Stimulated activated CD4-positive, alpha-beta T cell treated with anti-CD3 and anti-CD28 coated beads, Interleukin-12 subunit alpha, Interleukin-12 subunit beta, amount 100 ng/mL, for 48 hours (primary cell): ENCODE results near the gene RABGEF1.
"Not testable (repeated sequence)": the region's sequence is repeated elsewhere in the genome, so short reads cannot be mapped to it uniquely, and the experiment has no call there.

Experiments used
- DNase-seq, 3 donors: peaks; one replicate each; pipeline ENCODE4 v3.0.0-alpha.2; 2020; ENCODE audit warnings: low read depth in 2 of 3, low spot score in 1 of 3

RABGEF1 gene

DNA sequence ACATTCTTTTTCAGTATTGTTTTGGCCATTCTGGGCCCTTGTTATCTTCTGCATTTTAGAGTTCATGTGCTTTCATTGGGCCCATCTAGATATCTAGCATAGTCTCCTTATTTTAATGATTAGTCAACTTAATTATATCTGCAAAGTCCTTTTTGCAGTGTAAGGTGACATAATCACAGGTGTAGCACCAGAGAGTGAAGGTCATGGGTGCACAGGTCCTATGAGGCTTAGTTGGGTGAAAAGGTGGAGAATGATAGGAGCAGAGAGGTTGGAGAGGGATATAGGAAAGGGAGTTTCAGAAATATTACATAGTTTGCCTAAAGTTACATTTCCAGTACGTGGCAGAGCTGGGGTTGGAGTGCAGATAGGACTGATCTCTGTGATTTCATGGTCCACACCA lies 24.4 kb downstream of the RABGEF1 start:
- not testable (repeated sequence) for DNase-seq

DNA sequence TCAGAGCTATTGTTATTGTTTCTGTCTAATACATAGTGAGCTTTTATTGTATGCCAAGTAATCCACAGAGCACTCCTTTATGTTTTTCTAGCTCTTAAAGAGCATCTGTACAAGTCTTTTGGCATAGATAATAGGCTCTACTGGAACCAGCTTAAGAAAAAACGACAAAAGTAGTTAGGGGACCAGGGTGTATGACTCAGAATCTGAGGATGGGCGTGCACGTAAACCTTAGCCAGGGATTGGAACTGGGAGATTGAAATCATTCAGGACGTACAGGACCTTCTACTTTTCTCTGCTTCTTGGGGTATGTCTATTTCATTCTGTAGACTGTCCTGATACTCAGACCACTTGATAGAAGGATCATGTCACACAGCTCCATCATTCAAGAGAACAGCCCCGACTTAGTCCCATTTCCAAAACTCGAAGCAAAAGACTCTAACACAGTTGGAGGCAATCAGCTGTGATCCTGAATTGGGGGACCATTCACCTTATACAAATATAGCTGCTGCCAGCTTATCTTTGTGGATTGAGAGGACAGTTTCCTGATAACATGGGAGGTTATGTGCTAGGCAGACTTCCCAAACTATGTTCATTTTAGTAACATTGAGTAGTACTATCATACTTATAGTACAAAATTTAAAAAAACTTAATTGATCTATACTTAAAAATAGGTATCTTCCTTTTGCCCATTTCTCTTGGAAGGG lies 24.9 kb downstream of the RABGEF1 start:
- not testable (repeated sequence) for DNase-seq

DNA sequence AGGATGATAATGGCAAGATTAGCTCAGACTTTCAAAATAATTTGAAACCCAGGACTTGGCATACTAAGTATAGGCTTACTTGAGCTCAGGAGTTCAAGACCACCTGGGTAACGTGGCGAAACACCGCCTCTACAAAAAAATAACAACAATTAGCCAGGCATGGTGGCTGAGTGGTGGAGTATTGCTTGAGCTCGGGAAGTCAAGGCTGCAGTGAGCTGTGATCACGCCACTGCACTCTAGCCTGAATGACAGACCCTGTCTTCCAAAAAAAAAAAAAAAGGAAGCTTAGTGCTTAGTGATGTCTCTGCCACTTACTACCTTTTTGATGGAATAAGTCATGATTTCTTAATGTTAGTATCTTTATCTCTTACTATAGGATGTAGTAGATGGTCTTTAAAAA lies 25.5 kb downstream of the RABGEF1 start:
- no peak for DNase-seq

DNA sequence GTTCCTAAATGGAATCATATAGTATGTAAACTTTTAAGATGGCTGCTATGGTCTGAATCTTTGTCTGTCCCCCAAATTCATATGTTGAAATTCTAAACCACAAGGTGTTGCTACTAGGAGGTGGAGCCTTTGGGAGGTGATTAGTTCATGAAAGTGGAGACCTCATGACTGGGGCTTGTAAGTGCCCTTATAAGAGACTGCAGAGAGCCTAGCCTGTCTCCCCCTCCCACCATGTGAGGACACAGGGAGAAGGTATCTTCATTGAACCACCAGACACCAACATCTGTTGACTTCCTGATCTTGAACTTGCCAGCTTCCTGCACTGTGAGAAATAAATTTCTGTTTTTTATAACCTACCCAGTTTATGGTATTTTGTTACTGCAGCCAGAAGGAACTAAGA lies 27.0 kb downstream of the RABGEF1 start:
- DNase-seq = not testable (repeated sequence)

DNA sequence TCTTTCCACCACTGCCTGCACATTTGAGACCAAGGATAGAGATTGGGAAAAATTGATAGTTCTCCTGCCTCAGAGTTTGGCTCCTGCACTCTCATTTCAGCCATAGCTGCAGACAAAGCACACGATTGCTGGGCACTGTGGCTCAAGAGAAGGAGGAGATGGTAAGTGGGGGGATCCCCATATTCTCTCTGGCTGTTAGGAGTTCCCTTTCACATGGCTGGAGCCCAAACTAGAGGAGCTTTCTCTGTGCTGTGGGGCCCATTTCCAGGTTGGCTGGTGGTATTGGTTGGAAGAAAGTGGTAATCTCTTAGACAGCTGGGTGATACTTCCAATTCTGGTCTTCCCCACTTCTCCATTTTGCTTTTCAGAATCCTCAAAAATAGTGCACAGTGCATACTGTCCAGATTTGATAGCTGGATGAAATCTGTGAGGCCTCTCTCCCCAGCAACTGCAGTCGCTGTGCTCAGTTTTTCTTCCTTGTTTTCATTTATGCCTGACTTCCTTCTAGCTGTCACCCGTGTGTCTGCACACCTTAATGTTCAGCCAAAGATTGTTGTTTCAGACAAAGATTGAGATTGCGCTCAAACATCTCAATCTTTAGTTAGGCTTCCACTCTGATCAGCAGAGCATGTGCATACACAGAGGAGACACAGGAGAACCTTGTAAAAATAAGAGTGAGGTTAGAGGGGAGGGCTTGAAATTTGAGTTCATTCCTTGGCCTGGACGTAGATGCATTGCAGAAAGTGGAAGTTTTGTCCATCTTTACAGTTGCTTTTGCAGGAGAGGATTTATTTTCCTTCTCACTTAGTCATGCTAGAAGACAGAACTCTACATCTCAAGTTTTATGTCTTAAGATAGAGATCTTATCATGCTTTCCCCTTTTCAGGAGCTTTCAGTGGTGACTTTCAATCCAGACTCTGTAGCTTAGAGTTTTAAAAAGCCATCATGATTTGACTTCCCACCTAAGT lies 28.6 kb downstream of the RABGEF1 start:
- DNase-seq = no peak

DNA sequence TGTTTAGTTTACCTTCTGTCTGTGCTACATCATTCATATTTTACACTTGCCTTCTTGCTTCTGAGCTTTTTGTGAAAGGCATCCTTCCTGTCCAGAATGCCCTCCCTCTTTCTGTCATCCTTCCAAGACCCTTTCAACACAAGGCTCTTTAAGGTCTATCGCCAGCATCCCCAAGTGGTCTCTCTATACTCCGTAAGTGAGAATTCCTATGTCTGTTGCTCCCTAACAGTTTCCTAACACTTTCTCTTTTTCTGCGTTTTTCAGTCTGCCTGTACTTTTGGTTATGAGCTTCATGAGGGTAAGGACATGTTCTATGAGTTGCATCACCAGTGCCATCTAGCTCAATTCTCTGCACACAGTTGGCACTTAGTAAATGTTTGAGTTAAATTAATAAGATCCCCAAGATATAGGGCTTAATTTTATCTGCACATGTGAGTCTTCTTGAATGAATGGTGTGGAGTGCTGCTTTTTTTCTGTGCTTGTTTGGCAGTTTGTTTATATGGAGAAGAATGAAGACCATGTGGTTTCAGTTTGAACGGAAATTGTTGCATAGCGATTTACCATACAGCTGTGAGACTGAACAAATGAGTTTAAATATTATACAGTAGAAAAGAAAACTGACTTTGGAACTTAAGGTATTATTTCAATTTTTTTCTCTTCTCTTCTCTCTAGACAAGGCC lies 29.4 kb downstream of the RABGEF1 start:
- DNase-seq = no peak

DNA sequence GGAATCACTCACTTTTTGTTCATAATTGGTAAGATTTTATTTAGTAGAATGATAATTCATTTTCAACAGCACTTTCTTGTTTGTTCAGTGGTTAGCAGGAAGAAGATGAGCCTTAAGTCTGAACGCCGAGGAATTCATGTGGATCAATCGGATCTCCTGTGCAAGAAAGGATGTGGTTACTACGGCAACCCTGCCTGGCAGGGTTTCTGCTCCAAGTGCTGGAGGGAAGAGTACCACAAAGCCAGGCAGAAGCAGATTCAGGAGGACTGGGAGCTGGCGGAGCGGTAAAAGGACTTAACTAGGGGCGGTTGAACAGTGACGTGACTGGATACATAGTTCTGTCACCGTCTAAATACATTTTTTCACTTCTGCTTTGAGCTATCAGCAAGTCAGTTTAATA lies 31.3 kb downstream of the RABGEF1 start:
- DNase-seq = no peak

DNA sequence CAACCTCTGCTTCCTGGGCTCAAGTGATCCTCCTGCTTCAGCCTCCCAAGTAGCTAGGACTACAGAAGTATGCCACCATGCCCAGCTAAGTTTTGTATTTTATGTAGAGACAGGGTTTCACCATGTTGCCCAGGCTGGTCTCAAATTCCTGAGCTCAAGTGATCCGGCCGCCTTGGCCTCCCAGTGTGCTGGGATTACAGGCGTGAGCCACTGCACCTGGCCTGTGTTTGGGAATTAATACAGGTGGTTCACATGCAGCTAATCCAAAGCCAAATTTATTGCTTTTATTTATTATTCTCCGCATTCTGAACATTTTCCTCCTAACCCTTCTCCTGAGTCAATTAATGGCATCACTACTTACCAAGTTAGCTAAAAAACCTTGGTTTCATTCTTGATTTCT lies 33.2 kb downstream of the RABGEF1 start:
- not testable (repeated sequence) for DNase-seq

DNA sequence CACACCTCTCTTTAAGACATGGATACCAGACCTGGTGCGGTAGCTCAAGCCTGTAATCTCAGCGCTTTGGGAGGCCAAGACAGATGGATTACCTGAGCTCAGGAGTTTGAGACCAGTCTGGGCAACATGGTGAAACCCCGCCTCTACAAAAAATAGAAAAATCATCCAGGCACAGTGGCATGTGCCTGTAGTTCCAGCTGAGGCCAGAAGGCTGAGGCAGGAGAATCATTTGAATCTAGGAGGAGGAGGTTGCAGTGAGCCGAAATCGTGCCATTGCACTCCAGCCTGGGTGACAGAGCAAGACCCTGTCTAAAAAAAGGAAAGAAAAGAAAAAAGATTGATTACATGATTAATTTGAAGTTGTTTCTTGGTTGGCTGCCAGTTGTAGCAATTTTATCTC lies 35.9 kb downstream of the RABGEF1 start:
- DNase-seq = not testable (repeated sequence)

DNA sequence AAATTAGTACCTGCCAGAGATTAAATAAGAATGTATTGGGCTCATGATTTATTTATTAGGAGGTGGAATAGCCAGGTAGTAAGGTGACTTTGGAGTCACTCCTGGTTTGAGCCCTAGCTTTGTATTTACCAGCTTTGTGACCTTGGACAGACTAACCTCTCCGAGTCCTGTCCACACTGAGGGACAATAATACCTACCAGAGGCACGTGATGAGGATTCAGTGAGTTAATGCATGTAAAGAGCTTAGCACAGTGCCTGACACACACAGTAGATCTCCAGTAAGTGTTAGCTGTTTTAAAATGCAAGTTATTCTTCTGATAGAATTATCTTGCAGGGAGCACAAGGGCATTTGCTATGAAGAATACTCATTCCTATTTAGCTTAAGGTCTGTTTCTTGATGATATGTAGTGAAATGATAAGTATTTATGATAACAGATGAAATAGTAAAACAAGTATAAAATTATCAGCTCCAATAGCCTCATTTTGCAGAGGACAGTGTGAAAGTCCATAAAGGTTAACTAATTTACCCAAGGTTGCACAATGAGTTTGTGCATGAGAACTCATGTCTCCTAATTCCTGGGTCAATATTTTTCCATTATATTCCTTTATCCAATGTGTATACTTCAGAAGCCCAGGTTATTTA lies 36.4 kb downstream of the RABGEF1 start:
- no peak for DNase-seq

DNA sequence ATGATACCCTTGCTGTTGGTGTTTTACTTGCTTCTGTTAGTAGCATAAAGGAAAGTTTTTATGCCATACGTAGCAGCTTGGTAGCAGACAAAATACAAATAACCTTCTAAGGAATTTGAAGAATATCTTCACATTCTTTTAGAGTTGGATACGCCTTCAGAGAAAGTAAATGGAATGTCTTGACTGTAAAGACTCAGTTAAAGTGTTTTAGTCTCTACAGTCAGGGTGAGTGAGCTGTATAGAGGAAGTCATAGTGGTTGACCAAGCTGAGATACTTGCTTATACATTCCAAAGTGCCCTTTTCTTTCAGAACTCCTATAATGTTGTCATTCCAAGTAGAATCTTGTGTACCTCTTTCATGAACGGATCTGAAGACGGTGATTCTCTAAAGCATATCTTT lies 37.7 kb downstream of the RABGEF1 start:
- no peak for DNase-seq

DNA sequence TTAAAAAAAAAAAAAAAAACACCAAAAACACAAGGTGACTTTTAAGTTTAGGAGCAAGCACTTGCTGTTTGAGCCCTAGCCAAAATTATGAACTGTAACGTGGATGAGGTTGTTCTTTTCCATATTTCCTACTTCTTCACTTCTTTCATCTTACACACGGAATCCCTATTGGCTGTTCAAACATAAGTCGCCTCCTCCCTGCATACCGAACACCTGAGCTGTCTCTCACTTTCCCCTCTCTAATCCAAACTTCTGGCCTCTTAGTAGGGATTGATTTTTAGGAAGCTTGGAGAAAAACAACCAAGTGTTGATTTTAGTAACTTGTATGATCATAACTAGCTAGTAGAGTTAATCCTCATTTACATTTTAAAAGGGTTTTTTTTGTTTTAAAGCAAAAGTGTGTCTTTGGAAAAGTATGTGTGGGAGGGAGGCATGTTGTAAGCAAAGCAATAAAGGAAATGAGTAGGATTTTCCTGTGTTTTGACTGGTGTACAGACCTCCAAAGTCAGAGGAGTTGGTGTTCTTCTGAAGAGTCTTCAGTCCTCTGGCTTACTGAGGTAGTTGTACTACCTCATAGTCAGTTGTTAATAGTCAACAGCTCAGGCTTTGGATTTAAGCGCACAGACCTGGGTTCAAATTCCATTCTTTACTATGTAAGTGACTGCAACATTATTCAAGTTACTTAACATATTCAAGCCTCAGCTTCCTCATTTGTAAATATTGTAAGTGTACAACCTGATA lies 39.3 kb downstream of the RABGEF1 start:
- DNase-seq = no peak

DNA sequence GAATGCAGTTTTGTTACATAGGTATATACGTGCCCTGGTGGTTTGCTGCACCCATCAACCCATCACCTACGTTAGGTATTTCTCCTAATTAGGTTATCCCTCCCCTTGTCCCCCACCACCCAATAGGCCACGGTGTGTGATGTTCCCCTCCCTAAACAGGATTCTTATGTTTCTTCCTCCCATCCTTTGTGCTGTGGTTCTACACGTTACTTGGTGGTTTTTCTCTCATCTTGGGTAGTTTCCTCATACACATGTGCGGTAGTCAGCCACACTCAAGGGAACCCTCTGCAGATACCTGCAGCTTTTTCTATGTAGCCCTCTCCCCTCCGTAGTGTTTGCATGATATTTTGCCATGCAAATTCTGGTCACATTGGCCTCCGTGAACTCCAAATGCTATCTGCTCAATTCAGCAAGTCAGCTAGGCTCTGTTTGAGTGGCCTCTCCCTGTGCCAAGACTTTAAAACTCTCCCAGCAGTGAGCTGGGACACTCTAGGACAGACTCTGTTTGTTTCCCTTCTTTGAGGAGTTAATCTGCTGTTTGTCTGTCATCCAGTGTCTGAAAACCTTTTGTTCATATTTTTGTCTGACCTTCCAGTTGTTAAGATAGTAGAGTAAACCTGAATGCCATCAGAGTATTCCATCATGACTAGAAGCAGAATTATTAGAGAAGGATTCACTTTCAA lies 41.0 kb downstream of the RABGEF1 start:
- no peak for DNase-seq

DNA sequence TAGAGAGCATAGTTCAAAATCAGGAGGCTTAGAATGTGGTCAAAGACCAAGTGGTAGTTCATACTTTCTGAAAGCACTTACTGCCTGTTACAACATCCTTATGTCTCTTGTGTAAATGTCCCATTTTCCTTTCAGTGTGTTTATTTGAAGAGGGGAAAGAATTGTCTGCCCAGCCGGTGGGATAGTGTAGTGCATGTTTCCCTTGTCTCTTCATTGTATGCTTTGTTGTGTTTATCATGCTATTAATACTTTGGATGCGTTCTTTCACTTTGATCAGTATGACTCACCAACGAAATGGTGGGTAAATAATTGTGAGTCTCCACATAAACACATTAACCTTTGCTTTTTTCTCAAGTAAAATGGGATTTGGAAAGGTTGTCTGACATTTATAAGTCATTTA lies 42.3 kb downstream of the RABGEF1 start:
- not testable (repeated sequence) for DNase-seq

DNA sequence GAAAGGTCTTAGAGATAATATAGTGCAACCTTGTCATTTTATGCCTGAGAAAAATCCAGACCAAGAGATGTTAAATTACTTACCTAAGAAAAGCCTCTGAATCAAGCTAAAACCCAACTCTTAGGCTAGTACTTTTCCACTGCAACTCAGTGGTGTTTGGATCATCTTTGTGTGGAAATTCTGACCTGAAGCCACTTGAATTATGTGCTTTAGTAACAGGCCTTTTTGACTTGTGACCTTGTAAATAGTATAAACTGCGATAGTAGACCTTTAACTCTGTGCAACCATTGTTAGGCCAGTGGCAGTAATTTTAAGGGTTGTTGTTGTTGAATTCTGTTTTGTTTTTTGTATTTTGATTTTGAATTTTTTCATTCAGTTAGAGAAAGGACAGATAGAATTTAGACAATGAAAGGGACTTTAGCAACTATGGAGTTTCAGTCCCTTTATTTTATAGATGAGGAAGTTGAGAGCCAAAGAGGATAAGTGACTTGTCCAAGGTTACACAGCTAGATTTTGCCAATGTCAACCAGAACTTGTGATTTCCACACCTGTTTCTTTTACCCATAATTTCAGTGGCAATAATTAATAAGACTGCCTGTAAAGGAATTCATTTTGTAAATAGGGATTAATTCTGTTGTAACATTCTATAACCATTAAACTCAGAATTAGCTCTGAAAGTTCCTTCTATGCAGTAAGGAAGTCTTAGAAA lies 43.5 kb downstream of the RABGEF1 start:
- DNase-seq = not testable (repeated sequence)

DNA sequence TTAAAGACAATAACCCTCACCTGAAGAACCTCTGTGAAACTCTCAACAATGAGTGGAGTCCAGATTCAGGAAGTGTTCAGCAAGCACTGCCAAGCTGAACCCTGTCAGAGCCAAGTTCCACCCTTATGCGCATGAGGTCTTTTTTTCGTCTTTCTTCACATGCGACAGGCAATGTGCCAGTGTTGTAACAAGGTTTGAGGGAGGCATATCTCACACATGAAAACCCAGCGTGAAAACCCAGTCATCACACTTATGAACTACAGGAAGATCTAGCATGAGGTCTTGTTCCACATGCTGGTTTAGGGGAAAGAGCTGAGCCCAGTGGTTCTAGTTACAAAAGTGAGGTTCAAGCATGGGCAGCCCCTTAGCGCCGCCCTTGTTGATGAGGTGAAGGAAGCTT lies 49.7 kb downstream of the RABGEF1 start:
- DNase-seq = no peak

DNA sequence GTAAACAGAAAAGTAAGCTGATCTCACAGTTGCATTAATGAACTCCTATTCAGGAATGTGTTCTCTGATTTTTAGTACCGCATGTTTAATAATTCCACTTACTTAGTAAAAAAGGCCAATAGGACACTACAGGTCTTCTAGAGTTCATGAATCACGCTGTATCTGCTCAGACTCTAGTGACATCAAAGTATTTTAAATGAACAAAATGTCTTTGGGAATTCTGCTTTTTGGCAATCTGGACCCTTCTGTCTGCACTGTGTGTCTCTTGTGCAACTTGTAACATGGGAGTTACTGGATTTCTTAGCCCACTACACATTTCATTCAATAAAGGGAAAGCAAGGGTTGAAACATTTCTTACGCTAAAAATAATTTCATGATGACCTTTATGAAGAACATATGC lies 50.2 kb downstream of the RABGEF1 start:
- no peak for DNase-seq

DNA sequence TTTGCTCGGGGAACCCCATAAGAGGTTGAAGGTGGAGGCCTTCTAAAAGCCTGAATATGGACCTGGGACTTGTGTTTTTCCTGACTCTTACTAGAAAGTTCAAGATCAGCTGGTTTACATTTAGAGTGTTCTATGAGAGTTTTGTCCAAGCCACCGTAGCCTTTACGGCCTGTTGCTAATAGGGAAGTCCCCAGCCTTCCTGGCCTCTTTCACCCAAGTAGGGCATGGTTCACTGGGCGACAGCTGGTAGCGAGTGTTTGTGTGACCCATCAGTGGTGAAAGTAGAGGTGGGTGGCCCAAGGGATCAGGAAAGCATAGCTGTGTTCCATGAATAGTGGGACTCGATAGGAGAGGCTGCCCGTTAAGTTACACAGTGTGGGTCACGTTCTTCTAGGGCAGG lies 60.1 kb downstream of the RABGEF1 start:
- DNase-seq = no peak

DNA sequence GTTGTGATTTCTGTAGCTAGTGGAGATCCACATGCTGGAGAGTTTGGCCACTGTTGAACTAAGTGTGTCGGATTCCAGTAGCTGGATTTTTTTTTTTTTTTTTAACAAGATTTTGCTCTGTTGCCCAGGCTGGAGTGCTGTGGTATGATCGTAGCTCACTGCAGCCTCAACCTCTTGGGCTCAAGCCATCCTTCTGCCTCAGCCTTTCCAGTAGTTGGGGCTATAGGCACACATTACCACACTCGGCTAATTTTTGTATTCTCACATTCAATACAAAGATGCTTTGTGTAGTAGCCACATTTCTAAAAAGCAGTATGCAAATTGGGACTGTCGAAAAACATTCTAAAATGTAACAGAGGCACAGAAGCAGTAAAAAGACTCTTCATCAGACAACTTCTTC lies 63.5 kb downstream of the RABGEF1 start:
- no peak for DNase-seq
